K562 (cell line): Measurements from ENCODE around the gene C16orf96. TPM values are rescaled to one million over a fixed set of nuclear protein-coding genes. Genes with fewer than 3 reads are reported as not detected.

Experiments
- ATAC-seq: fragments of 200-7000 bp; cut with Tn5 transposase; 3 replicates; pipeline ENCODE4 v1.9.1; 2020; ENCODE audit warnings: moderate library complexity
- BruUV-seq: library from RNA; stranded (reverse); fragments of 400-500 nt; replicated peaks from 2 replicates; lab custom pipeline; 2021; lab: Mats Ljungman, UMichigan
- CTCF ChIA-PET: fragments of 300-600 bp; formaldehyde crosslinking; extraction: SDS; loops from one replicate; lab custom pipeline; 2021; ENCODE audit warnings: low intra/inter-chr PET ratio; lab: Yijun Ruan, JAX
- POLR2A ChIA-PET: fragments of 300-600, 350-650 bp; sonication (Branson Sonifier 250); formaldehyde crosslinking; extraction: SDS; loops from one replicate; lab custom pipeline; 2021; ENCODE audit warnings: antibody characterized with exemption, inconsistent platforms; lab: Yijun Ruan, JAX
- DNase-seq, 4 experiments: peaks; one replicate each; pipeline versions ENCODE4 v3.0.0 to v3.0.0-alpha.2; 2011 to 2018; ENCODE audit warnings: low spot score in 3 of 4, mixed read lengths in 3 of 4; ENCODE audit errors: extremely low read depth in 1 of 4
- FAIRE-seq: peaks from 2 replicates; lab custom pipeline; 2011; peaks lifted over from hg19 to GRCh38; lab: Jason Lieb, UNC
- H2AFZ ChIP-seq: 2 replicates; pipeline ENCODE4 v1.6.0; 2011; ENCODE audit warnings: low read depth, low read length, control low read depth, inconsistent platforms
- H3K27ac ChIP-seq: fragments of 200-600 bp; 3 replicates; pipeline ENCODE4 v1.8.0; 2011; ENCODE audit warnings: low read depth, mild to moderate bottlenecking, control low read depth, inconsistent platforms, low read length, moderate library complexity, mixed read lengths; ENCODE audit errors: extremely low read depth
- H3K27me3 ChIP-seq, 2 experiments: fragments of 300-600 bp in 1 of 2; 2 replicates in 1 of 2; 3 replicates in 1 of 2; pipeline versions ENCODE4 v1.6.0 to v1.8.0; 2011; ENCODE audit warnings: inconsistent platforms in 2 of 2, low read length in 2 of 2, mild to moderate bottlenecking in 1 of 2, mixed read lengths in 1 of 2, moderate library complexity in 1 of 2; ENCODE audit not compliant: control insufficient read depth in 2 of 2, insufficient read depth in 2 of 2
- H3K36me3 ChIP-seq: fragments of 300-600 bp; 3 replicates; pipeline ENCODE4 v1.8.0; 2011; ENCODE audit warnings: mild to moderate bottlenecking, low read length, inconsistent platforms; ENCODE audit not compliant: control insufficient read depth, insufficient read depth
- H3K4me1 ChIP-seq, 2 experiments: fragments of 200-600 bp in 1 of 2; replicated peaks in 1 of 2; 2 replicates in 1 of 2; 3 replicates in 1 of 2; pipeline versions ENCODE4 v1.5.1 to v1.8.0; 2011; ENCODE audit warnings: inconsistent platforms in 2 of 2, low read length in 2 of 2, mild to moderate bottlenecking in 1 of 2, mixed read lengths in 1 of 2, moderate library complexity in 1 of 2; ENCODE audit not compliant: control insufficient read depth in 2 of 2, insufficient read depth in 2 of 2
- H3K4me2 ChIP-seq: 2 replicates; pipeline ENCODE4 v1.6.1; 2011; ENCODE audit warnings: low read length, control low read depth, inconsistent platforms, mixed read lengths; ENCODE audit not compliant: insufficient read depth
- H3K4me3 ChIP-seq: fragments of 200-600 bp; sonication (generic), shearing (Covaris generic); 2 replicates; pipeline ENCODE4 v1.5.1; 2016; ENCODE audit warnings: control low read depth, inconsistent platforms
- H3K79me2 ChIP-seq: fragments of 200-600 bp; 3 replicates; pipeline ENCODE4 v1.8.0; 2011; ENCODE audit warnings: low read length, inconsistent platforms; ENCODE audit not compliant: control insufficient read depth, insufficient read depth
- H3K9ac ChIP-seq, 2 experiments: 2 replicates each; pipeline versions ENCODE4 v1.6.0 to v1.6.1; 2011; ENCODE audit warnings: low read depth in 2 of 2, low read length in 2 of 2, control low read depth in 1 of 2, inconsistent platforms in 1 of 2, mild to moderate bottlenecking in 1 of 2, mixed read lengths in 1 of 2; ENCODE audit not compliant: insufficient read depth in 1 of 2
- H3K9me1 ChIP-seq: one replicate; pipeline ENCODE4 v1.6.0; 2011; ENCODE audit warnings: inconsistent platforms, mild to moderate bottlenecking, low read length, moderate library complexity; ENCODE audit not compliant: control insufficient read depth, insufficient read depth
- H3K9me3 ChIP-seq: replicated peaks from 2 replicates; pipeline ENCODE4 v1.5.1; 2011; ENCODE audit warnings: low read depth, low read length, inconsistent platforms; ENCODE audit not compliant: control insufficient read depth, insufficient read depth
- H4K20me1 ChIP-seq: replicated peaks from 2 replicates; pipeline ENCODE4 v1.6.1; 2011; ENCODE audit warnings: low read length, inconsistent platforms, mixed read lengths; ENCODE audit not compliant: control insufficient read depth, insufficient read depth
- COPS2 ChIP-seq: fragments of 450-650 bp; conservative IDR thresholded peaks from 2 replicates; pipeline ENCODE4 v1.6.1; 2016; ENCODE audit warnings: mild to moderate bottlenecking, moderate library complexity
- GTF3C2 ChIP-seq: IDR thresholded peaks from 3 replicates; pipeline ENCODE4 v1.6.1; 2011; ENCODE audit warnings: borderline replicate concordance, mild to moderate bottlenecking, moderate library complexity; ENCODE audit not compliant: insufficient read length; ENCODE audit errors: extremely low read depth
- HOXB6 ChIP-seq: fragments of 250-450 bp; sonication (Bioruptor Pico); IDR thresholded peaks from 2 replicates; pipeline ENCODE4 v1.5.1; 2022; ENCODE audit warnings: mild to moderate bottlenecking, borderline replicate concordance
- MAFG ChIP-seq: fragments of 450-650 bp; conservative IDR thresholded peaks from 2 replicates; pipeline ENCODE4 v1.6.1; 2016; ENCODE audit warnings: missing genetic modification characterization, missing compliant biosample characterization
- PHB ChIP-seq: fragments of 250-450 bp; sonication (Bioruptor Pico); IDR thresholded peaks from 2 replicates; pipeline ENCODE4 v1.5.0; 2021
- PHF8 ChIP-seq: fragments of 200-600 bp; sonication (generic); IDR thresholded peaks from 2 replicates; pipeline ENCODE4 v1.6.1; 2012; ENCODE audit warnings: mixed run types, mild to moderate bottlenecking, inconsistent platforms, low read length, moderate library complexity, borderline replicate concordance
- SRSF1 ChIP-seq: fragments of 200-400 bp; formaldehyde crosslinking; IDR thresholded peaks from 2 replicates; pipeline ENCODE4 v1.6.1; 2017; ENCODE audit warnings: mild to moderate bottlenecking, low read depth, low read length, moderate library complexity
- ZFP1 ChIP-seq: fragments of 450-650 bp; formaldehyde crosslinking; IDR thresholded peaks from 2 replicates; pipeline ENCODE4 v1.4.0; 2020; ENCODE audit warnings: mild to moderate bottlenecking, mixed read lengths
- ZNF217 ChIP-seq: sonication (generic); formaldehyde crosslinking; IDR thresholded peaks from 2 replicates; pipeline ENCODE4 v1.8.0; 2022; ENCODE audit warnings: mild to moderate bottlenecking, missing genetic modification reagents
- ZNF407 ChIP-seq: fragments of 450-650 bp; IDR thresholded peaks from 2 replicates; pipeline ENCODE4 v1.6.1; 2016; ENCODE audit warnings: low read depth
- ZNF445 ChIP-seq: fragments of 250-450 bp; sonication (Bioruptor Pico); IDR thresholded peaks from 2 replicates; pipeline ENCODE4 v1.4.0; 2020; ENCODE audit warnings: low read depth, mild to moderate bottlenecking, moderate library complexity
- in situ Hi-C: fragments of 300-500 bp; cut with MboI; formaldehyde crosslinking; loops from 4 replicates; pipeline ENCODE4 v1.15.0; 2018; ENCODE audit warnings: inconsistent platforms, mixed read lengths
- intact Hi-C: fragments of 100-400 bp; cut with micrococcal nuclease; formaldehyde crosslinking; loops from 2 replicates; pipeline ENCODE4 v1.14.2; 2022
- polyA plus RNA-seq, 8 experiments: library from polyadenylated mRNA; depleted of rRNA in 4 of 8; stranded (reverse) in 5 of 8; unstranded in 3 of 8; fragments of >200 nt; fragmentation: Nextera tagmentation in 2 of 8; fragmentation: Illumina TruSeq in 1 of 8; extraction: Ambion mirVana in 2 of 8; extraction: Trizol in 1 of 8; gene quantifications; 2 replicates each; pipeline versions ENCODE4 v1.2.1 to v1.2.3, GENCODE V29; 2011 to 2014; ENCODE audit warnings: inconsistent platforms in 1 of 8, missing spikeins in 1 of 8
- total RNA-seq, 7 experiments: library from RNA; depleted of rRNA in 6 of 7; stranded (reverse); fragments of >200 nt in 6 of 7; fragmentation: Illumina TruSeq in 2 of 7; extraction: Trizol in 2 of 7; gene quantifications; 2 replicates each; pipeline versions ENCODE4 v1.2.1 to v1.2.3, GENCODE V29; 2011 to 2021; ENCODE audit warnings: low replicate concordance in 1 of 7

The C16orf96 gene
- total and polyA plus RNA-seq, 9 of the 15 experiments (the other 6 are each of a cell fraction or from before 2014, with no cell fraction given), result not detected

GRCh38 chr16:4523686-4524085 is 32.5 kb upstream of the C16orf96 start (continued):
- TF ChIP-seq ZNF445 (no peak), HOXB6 (no peak), GTF3C2 (no peak), PHB (CRISPR knock-in tag) (no peak)

- ChIA-PET POLR2A (interaction anchor here (0.6 to 1.0 kb wide), 3 partner anchors 8 to 413 kb away, joined by 3 to 6 read pairs (median 4); no protein-coding TSS in a partner anchor), CTCF (no interaction called here)
- no peaks in the 10 kb centered on the region for H3K36me3 ChIP-seq
- DNase-seq (no peak), FAIRE-seq (no peak), ATAC-seq (no peak)
- no peak overlapping the region for H2AFZ ChIP-seq
- intact Hi-C loops, result loop anchor here (10.0 kb wide), 1 partner anchor 430 kb away; the partner anchor contains the start of gene SEC14L5
- no peak overlapping the region for H3K4me2 ChIP-seq
- in situ Hi-C loops, result loop anchor here (5.0 kb wide), 1 partner anchor 63 kb away; no protein-coding TSS in a partner anchor
- no peaks in the 10 kb centered on the region for H3K79me2 ChIP-seq
- H4K20me1 ChIP-seq, result no peaks in the 10 kb centered on the region
- no peaks in the 10 kb centered on the region for H3K9me1 ChIP-seq
- H3K9me3 ChIP-seq, result no peaks in the 10 kb centered on the region
- H3K4me3 ChIP-seq, result no peak overlapping the region
- no TSS peak for BruUV-seq
- no peaks in the 10 kb centered on the region for H3K27me3 ChIP-seq
- H3K9ac ChIP-seq, result no peak overlapping the region
- H3K4me1 ChIP-seq, result peaks cover 14 to 25% of the 10 kb centered on the region in 2 experiments; a peak in 4 of 5 replicates
- H3K27ac ChIP-seq, result no peak overlapping the region
- TF ChIP-seq PHF8 (no peak), SRSF1 (no peak), ZNF407 (no peak), MAFG (tag) (no peak), ZFP1 (no peak), ZNF217 (CRISPR knock-in tag) (no peak), COPS2 (no peak)
Measured at GRCh38 chr16:4524571-4524970, 31.6 kb upstream of the C16orf96 start.
